Activated T-cell treated with anti-CD3 and anti-CD28 coated beads, Interleukin-2, amount 50 U/mL, for 24 hours (primary cell): Measurements from ENCODE around the gene TADA1.

Source experiments
- DNase-seq: peaks from one replicate; pipeline ENCODE4 v3.0.0-alpha.2; 2020
- H3K27ac Mint-ChIP-seq: 2 replicates; pipeline ENCODE4 v1.8.0; 2020; ENCODE audit warnings: mild to moderate bottlenecking, mixed read lengths
- H3K27me3 Mint-ChIP-seq: 2 replicates; pipeline ENCODE4 v1.8.0; 2020; ENCODE audit warnings: mixed read lengths
- H3K36me3 Mint-ChIP-seq: 2 replicates; pipeline ENCODE4 v1.8.0; 2020; ENCODE audit warnings: low read depth, mixed read lengths
- H3K4me1 Mint-ChIP-seq: 2 replicates; pipeline ENCODE4 v1.8.0; 2020; ENCODE audit warnings: low read depth, mixed read lengths
- H3K4me3 Mint-ChIP-seq: 2 replicates; pipeline ENCODE4 v1.8.0; 2020; ENCODE audit warnings: mild to moderate bottlenecking, moderate library complexity, mixed read lengths
- H3K9me3 Mint-ChIP-seq: 2 replicates; pipeline ENCODE4 v1.8.0; 2020; ENCODE audit warnings: mixed read lengths

The TADA1 gene

DNA sequence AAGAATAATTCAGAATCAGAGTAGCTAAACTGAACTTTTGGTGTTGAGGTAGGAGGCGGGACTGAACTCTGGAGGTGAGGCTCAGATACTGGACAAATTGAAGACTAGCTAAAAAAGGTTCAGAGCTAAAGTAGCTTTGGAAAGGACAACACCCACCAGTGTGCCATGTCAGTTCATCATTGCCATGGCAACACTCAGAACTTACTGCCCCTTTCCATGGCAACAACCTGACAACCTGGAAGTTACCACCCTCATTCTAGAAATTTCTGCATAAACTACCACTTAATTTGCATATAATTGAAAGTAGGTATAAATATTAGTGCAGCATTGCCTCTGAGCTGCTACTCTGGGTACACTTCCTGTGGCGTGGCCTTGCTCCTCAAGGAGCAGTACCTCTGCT lies 67.1 kb downstream of the TADA1 start:
- no peaks in the 10 kb centered on the region for H3K9me3 Mint-ChIP-seq
- no peak for DNase-seq

More for the DNA sequence above, 67.1 kb downstream of the TADA1 start:
- H3K27me3 Mint-ChIP-seq, result peaks cover 26% of the 10 kb centered on the region
- H3K4me3 Mint-ChIP-seq, result no peak overlapping the region
- H3K27ac Mint-ChIP-seq, result no peak overlapping the region
- H3K36me3 Mint-ChIP-seq, result no peaks in the 10 kb centered on the region
- H3K4me1 Mint-ChIP-seq, result no peaks in the 10 kb centered on the region
